Ectodermal cell (in vitro differentiated cells): ENCODE data around the gene SHISA5.

Experiments used
- H3K27ac ChIP-seq: 2 replicates; pipeline ENCODE4 v1.7.0; 2013; ENCODE audit warnings: mild to moderate bottlenecking, low read depth, low read length; ENCODE audit not compliant: insufficient read depth, poor library complexity, severe bottlenecking
- H3K27me3 ChIP-seq: 2 replicates; pipeline ENCODE4 v1.7.0; 2013; ENCODE audit warnings: mild to moderate bottlenecking, low read length; ENCODE audit not compliant: insufficient read depth, control insufficient read depth, poor library complexity, severe bottlenecking
- H3K36me3 ChIP-seq: one replicate; pipeline ENCODE4 v1.7.0; 2013; ENCODE audit warnings: low read length; ENCODE audit not compliant: control insufficient read depth, insufficient read depth
- H3K4me1 ChIP-seq: one replicate; pipeline ENCODE4 v1.7.0; 2013; ENCODE audit warnings: low read length; ENCODE audit not compliant: control insufficient read depth, insufficient read depth
- H3K4me3 ChIP-seq: 2 replicates; pipeline ENCODE4 v1.7.0; 2013; ENCODE audit warnings: low read depth, low read length, control low read depth; ENCODE audit not compliant: insufficient read depth
- H3K9me3 ChIP-seq: 2 replicates; pipeline ENCODE4 v1.7.0; 2013; ENCODE audit warnings: mild to moderate bottlenecking, low read length, moderate library complexity; ENCODE audit not compliant: control insufficient read depth
- WGBS, 2 experiments: methylation state at CpG; one replicate each; pipeline ENCODE4 v1.1.7; 2013; ENCODE audit warnings: missing lambda C conversion rate in 2 of 2; 5-methylcytosine and 5-hydroxymethylcytosine counted together

SHISA5 gene

DNA sequence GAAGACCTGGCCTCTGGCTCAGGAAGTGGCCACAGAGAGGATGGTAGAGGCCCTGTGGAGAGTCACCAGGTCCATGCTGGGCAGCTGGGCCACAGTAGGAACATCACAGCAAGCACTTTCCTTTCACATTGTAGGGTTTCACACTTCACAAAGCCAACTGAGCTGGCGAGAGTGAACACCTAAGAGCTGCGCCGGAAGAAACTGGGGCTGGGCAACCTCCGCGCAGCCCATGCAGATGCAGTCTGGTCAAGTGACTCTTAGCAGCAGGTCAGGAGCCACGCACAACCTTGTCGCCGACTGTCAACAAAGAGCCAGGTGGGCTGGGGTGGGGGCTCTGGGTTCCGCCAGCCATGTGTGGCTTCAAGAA is 15.3 kb upstream of the SHISA5 start:
- WGBS, 2 experiments = 96 to 97% methylated on average over 9 of the region's 9 CpGs
- Histone ChIP-seq H3K9me3 (no peaks in the 10 kb centered on the region), H3K27me3 (no peaks in the 10 kb centered on the region), H3K27ac (no peak overlapping the region), H3K36me3 (no peaks in the 10 kb centered on the region), H3K4me3 (no peak overlapping the region), H3K4me1 (no peaks in the 10 kb centered on the region)

- Histone ChIP-seq H3K4me3 (no peak overlapping the region), H3K27ac (no peak overlapping the region), H3K4me1 (no peaks in the 10 kb centered on the region), H3K36me3 (no peaks in the 10 kb centered on the region), H3K9me3 (no peaks in the 10 kb centered on the region), H3K27me3 (no peaks in the 10 kb centered on the region)
- whole genome bisulfite sequencing, 2 experiments = 89 to 90% methylated on average over 12 of the region's 12 CpGs
Observed at GRCh38 chr3:48518638-48519276, 14.8 kb upstream of the SHISA5 start.

DNA sequence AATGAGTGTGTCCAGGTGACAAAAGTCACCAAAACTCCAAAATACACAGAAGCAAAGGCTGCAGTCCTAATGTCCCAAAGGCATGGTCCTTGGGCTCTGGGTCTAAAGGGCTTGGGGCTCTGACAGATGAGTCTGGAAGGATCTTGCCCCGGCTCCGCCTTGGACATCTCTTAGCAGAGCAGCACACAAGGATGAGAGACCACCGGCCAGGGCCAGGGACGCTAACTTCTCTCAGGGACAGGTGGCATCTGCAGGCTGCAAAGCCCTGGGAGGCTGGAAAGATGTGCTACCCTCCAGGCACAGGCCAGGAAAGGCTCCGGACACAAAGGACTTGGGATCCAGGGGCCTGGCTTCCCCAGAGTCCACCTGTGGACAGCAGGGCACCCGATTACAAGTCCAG is 14.1 kb upstream of the SHISA5 start:
- Histone ChIP-seq H3K9me3 (no peaks in the 10 kb centered on the region), H3K36me3 (no peaks in the 10 kb centered on the region), H3K4me3 (no peak overlapping the region), H3K27me3 (no peaks in the 10 kb centered on the region), H3K4me1 (no peaks in the 10 kb centered on the region), H3K27ac (no peak overlapping the region)
- WGBS, 2 experiments = 95 to 96% methylated on average over 6 of the region's 6 CpGs

DNA sequence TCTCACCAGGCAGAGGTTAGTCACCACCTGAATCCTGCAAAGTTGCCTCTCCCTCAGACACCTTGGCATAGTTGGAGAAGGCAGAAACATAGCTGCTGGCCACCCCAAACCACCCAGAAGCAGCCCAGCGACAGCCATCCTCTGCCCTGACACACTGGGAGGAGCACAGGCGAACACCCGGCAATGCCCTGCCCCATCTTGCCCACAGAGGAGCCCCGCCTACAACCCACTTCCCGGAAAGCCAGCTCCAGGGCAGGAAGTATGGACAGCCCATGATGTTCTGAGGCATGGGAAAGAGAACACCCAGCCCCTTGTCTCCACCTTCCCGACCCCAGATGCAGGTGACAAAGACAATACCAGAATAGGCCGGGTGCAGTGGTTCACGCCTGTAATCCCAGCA is 12.6 kb upstream of the SHISA5 start:
- no peaks in the 10 kb centered on the region for H3K27me3 ChIP-seq

GRCh38 chr3:48514431-48515227 is 10.7 kb upstream of the SHISA5 start:
- no peaks in the 10 kb centered on the region for H3K4me1 ChIP-seq

More for the DNA sequence above, 12.6 kb upstream of the SHISA5 start:
- Histone ChIP-seq H3K36me3 (no peaks in the 10 kb centered on the region), H3K27ac (no peak overlapping the region), H3K4me1 (no peaks in the 10 kb centered on the region), H3K4me3 (no peak overlapping the region), H3K9me3 (no peaks in the 10 kb centered on the region)
- WGBS, 2 experiments = 83 to 91% methylated on average over 8 of the region's 8 CpGs

GRCh38 chr3:48511551-48511950 is 7.6 kb upstream of the SHISA5 start:
- no peaks in the 10 kb centered on the region for H3K9me3 ChIP-seq
- H3K36me3 ChIP-seq = no peaks in the 10 kb centered on the region
- no peak overlapping the region for H3K4me3 ChIP-seq
- 71 to 99% methylated on average over 2 of the region's 4 CpGs for WGBS, 2 experiments
- H3K27ac ChIP-seq = no peak overlapping the region
- H3K4me1 ChIP-seq = peaks cover 4% of the 10 kb centered on the region
- no peaks in the 10 kb centered on the region for H3K27me3 ChIP-seq

More at GRCh38 chr3:48514431-48515227, 10.7 kb upstream of the SHISA5 start:
- Histone ChIP-seq H3K27ac (no peak overlapping the region), H3K27me3 (no peaks in the 10 kb centered on the region), H3K36me3 (no peaks in the 10 kb centered on the region), H3K4me3 (no peak overlapping the region), H3K9me3 (no peaks in the 10 kb centered on the region)
- 91 to 94% methylated on average over 8 of the region's 8 CpGs for WGBS, 2 experiments

GRCh38 chr3:48507256-48508061 is 3.5 kb upstream of the SHISA5 start:
- Histone ChIP-seq H3K9me3 (no peaks in the 10 kb centered on the region), H3K36me3 (no peaks in the 10 kb centered on the region), H3K4me1 (peaks cover 19% of the 10 kb centered on the region), H3K4me3 (no peak overlapping the region), H3K27ac (no peak overlapping the region), H3K27me3 (peaks cover 7% of the 10 kb centered on the region)
- WGBS, 2 experiments = 57 to 63% methylated on average over 9 to 10 of the region's 10 CpGs

DNA sequence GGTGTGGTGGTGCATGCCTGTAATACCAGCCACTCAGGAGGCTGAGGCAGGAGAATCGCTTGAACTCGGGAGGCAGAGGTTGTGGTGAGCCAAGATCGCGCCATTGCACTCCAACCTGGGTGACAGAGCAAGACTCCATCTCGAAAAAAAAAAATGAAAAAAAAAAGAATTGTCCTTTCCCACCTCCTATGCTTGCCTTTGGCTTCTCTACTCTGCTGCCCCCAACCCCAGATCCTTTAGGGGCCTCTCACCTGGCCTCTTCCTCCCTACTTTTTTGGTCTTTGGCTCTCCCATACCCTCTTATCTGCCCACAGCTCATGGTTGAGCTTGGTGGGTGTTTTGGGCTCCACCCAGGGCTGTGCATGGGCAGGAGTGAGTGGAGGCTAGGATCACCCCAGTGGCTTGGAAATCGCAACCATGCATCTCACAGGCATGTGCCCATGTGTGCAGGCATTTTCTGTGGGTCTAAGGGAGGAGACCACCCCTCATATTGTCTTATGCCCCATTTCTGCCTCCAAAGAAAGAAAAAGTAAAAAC is 2.1 kb upstream of the SHISA5 start:
- Histone ChIP-seq H3K9me3 (no peaks in the 10 kb centered on the region), H3K27ac (no peak overlapping the region), H3K36me3 (no peaks in the 10 kb centered on the region), H3K4me3 (no peak overlapping the region), H3K27me3 (peaks cover 7% of the 10 kb centered on the region), H3K4me1 (peaks cover 19% of the 10 kb centered on the region)
- WGBS, 2 experiments = 91% methylated on average over 6 of the region's 6 CpGs

- Histone ChIP-seq H3K9me3 (no peaks in the 10 kb centered on the region), H3K36me3 (no peaks in the 10 kb centered on the region), H3K27me3 (peaks cover 7% of the 10 kb centered on the region), H3K4me1 (peaks cover 19% of the 10 kb centered on the region), H3K4me3 (no peak overlapping the region), H3K27ac (no peak overlapping the region)
- 76 to 82% methylated on average over 2 of the region's 2 CpGs for WGBS, 2 experiments
Observed at GRCh38 chr3:48505146-48505545, 1.2 kb upstream of the SHISA5 start.
